HG03442 (cell line): ENCODE measurements around the gene C16orf46.
"Not testable (repeated sequence)": the region's sequence is repeated elsewhere in the genome, so short reads cannot be mapped to it uniquely, and the experiment has no call there.

Experiments
- ATAC-seq: cut with Tn5 transposase; IDR thresholded peaks from one replicate; pipeline ENCODE4 v1.9.1; 2021; ENCODE audit warnings: mild to moderate bottlenecking, moderate library complexity; ENCODE audit not compliant: unreplicated experiment

C16orf46 gene

GRCh38 chr16:81077076-81077940 is at the start of gene C16orf46:
Gene C16orf46, minus strand, starts transcription at chr16:81077238. Its CDS starts 13,283 bp downstream, at chr16:81063955.
- ATAC-seq: peak; percentile 97

- no peak for ATAC-seq
Observed at GRCh38 chr16:81123092-81123852, 46.2 kb upstream of the C16orf46 start.

- ATAC-seq: no peak
Observed at GRCh38 chr16:81121474-81121990, 44.5 kb upstream of the C16orf46 start.

- no peak for ATAC-seq
Observed at GRCh38 chr16:81117436-81117835, 40.4 kb upstream of the C16orf46 start.

GRCh38 chr16:81116285-81116684 is 39.2 kb upstream of the C16orf46 start:
- ATAC-seq: no peak

GRCh38 chr16:81112453-81112852 is 35.4 kb upstream of the C16orf46 start:
- no peak for ATAC-seq

- ATAC-seq: not testable (repeated sequence)
Observed at GRCh38 chr16:81109274-81109673, 32.2 kb upstream of the C16orf46 start.

- no peak for ATAC-seq
Observed at GRCh38 chr16:81107511-81107910, 30.5 kb upstream of the C16orf46 start.

GRCh38 chr16:81106826-81107503 is 29.9 kb upstream of the C16orf46 start:
- ATAC-seq: no peak

- no peak for ATAC-seq
Observed at GRCh38 chr16:81105946-81106345, 28.9 kb upstream of the C16orf46 start.

- no peak for ATAC-seq
Observed at GRCh38 chr16:81101702-81102101, 24.7 kb upstream of the C16orf46 start.

GRCh38 chr16:81099958-81100357 is 22.9 kb upstream of the C16orf46 start:
- no peak for ATAC-seq

GRCh38 chr16:81097230-81097629 is 20.2 kb upstream of the C16orf46 start:
- no peak for ATAC-seq

- no peak for ATAC-seq
Observed at GRCh38 chr16:81096715-81097208, 19.7 kb upstream of the C16orf46 start.

- ATAC-seq: peak; percentile 97
Observed at GRCh38 chr16:81095953-81096714, 19.1 kb upstream of the C16orf46 start, which contains the start of gene GCSH. Gene GCSH, minus strand, starts transcription at chr16:81096395. Its CDS starts 117 bp downstream, at chr16:81096278.

- peak; percentile 10 for ATAC-seq
Observed at GRCh38 chr16:81095653-81095952, 18.6 kb upstream of the C16orf46 start.

GRCh38 chr16:81094771-81095251 is 17.8 kb upstream of the C16orf46 start:
- no peak for ATAC-seq

- no peak for ATAC-seq
Observed at GRCh38 chr16:81088836-81089235, 11.8 kb upstream of the C16orf46 start.

GRCh38 chr16:81081014-81081413 is 4.0 kb upstream of the C16orf46 start:
- ATAC-seq: no peak

GRCh38 chr16:81080233-81080632 is 3.2 kb upstream of the C16orf46 start:
- no peak for ATAC-seq
